Pons (tissue), 1 donor: ENCODE measurements around the gene SLC25A5.
"Not testable (repeated sequence)": the region's sequence is repeated elsewhere in the genome, so short reads cannot be mapped to it uniquely, and the experiment has no call there.

Source experiments
- DNase-seq: peaks from one replicate; pipeline ENCODE4 v3.0.0-alpha.2; 2016; ENCODE audit warnings: low spot score

The SLC25A5 gene

GRCh38 chrX:119477812-119478232 is 9.6 kb downstream of the SLC25A5 start:
- DNase-seq: no peak

DNA sequence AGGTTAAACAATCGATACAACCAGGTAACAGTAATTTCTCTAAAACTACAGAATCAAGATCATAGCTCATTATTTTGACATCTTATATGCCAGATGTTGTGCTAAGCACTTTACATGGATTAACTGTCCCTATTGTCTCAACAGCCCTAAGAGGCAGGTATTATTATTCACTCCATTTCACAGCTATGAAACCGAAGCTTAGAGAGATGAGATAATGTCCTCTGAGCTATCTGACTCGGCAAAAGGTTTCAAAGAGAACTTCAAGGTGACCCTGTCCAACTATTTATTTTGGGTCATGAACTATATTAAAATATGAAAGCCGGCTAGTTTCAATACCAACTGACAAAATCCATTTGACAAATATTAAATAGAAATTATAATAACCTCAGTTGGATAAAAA is 10.3 kb downstream of the SLC25A5 start:
- DNase-seq: no peak

DNA sequence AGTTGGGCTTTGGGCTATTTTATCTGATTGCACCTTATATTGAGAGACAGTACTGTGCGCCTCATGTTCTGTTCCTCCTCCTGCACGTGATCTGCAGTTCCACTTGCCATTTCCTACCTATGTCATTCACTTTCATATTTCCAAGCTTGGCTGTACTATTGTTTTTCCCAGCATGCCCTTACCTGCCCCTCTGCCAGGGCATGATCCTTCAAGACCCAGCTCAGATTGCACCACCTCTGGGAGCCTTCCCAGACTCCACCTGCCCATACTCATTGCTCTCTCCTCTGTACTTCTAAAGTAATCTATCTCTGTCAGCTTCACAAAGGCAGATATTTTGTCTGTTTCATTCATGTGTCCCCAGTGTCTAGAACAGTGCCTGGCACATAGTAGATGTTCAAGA is 11.6 kb downstream of the SLC25A5 start:
- DNase-seq: no peak

- DNase-seq: no peak
These were observed 13.1 kb downstream of the SLC25A5 start for GRCh38 chrX:119481323-119481801.

DNA sequence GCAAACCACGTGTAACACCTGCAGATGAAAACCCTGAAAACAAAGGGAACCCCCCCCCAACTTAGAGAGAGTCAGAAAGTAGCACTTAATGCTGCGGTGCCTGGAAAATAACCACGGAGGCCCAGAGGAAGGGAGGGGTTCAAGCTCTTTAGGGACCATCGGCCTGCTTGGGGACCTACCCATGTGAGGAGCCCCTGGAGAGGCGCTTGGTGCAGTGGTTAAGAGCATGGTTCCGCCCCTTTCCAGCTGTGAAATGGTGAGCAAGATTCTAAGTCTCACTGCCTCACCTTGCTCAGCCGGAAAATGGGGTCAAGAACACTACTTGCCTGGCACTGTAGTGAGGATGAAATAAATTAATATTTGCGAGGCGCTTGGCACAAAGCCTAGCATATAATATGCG is 13.8 kb downstream of the SLC25A5 start:
- DNase-seq: no peak

- no peak for DNase-seq
These were observed 14.5 kb downstream of the SLC25A5 start for GRCh38 chrX:119482481-119483480.

GRCh38 chrX:119486745-119487144 is 18.5 kb downstream of the SLC25A5 start:
- DNase-seq: no peak

- DNase-seq: not testable (repeated sequence)
These were observed 19.5 kb downstream of the SLC25A5 start for GRCh38 chrX:119487766-119488165.

GRCh38 chrX:119488749-119489148 is 20.5 kb downstream of the SLC25A5 start:
- DNase-seq: no peak

- DNase-seq: no peak
These were observed 21.2 kb downstream of the SLC25A5 start for GRCh38 chrX:119489212-119490074.

DNA sequence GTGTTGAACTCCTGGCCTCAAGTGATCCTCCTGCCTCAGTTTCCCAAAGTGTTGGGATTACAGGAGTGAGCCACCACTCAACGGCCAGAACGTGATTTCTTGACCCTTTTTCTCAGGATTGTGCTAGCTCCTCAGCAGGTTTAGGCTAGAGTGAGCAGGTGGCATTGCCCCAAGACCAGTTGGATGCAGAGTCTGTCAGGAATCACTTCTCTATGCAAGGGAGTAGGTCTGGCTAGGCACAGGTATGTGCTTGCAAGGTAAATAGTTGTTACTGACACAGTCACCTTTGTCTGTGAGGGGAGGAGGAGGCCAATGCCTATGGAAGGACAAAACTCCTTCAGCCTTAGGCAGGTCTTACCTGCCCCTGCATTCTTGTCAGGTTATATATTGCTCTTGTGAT is 24.2 kb downstream of the SLC25A5 start:
- DNase-seq: no peak

DNA sequence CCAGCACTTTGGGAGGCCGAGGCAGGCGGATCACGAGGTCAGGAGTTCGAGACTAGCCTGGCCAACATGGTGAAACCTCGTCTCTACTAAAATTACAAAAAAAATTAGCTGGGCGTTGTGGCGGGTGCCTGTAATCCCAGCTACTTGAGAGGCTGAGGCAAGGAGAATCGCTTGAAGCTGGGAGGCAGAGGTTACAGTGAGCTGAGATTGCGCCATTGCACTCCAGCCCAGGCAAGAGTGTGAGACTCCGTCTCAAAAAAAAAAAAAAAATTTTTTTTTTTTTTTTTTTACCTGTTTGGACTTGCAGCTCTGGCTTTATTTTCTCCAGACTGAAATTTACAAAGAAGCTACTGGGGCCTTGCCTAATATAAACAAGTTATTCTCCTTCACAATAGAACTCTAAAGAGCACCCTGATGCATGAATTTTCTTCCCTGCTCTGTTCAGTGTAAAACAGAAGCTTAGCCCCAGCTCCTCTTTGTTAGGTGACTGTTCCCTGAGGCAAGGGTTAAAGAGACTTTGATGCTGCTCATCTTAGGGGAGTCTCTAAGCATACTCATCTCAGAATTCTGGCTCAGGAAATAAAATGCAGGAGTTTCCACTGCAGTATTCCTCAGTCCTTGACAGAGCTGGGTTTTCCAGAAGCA is 25.7 kb downstream of the SLC25A5 start:
- DNase-seq: not testable (repeated sequence)

DNA sequence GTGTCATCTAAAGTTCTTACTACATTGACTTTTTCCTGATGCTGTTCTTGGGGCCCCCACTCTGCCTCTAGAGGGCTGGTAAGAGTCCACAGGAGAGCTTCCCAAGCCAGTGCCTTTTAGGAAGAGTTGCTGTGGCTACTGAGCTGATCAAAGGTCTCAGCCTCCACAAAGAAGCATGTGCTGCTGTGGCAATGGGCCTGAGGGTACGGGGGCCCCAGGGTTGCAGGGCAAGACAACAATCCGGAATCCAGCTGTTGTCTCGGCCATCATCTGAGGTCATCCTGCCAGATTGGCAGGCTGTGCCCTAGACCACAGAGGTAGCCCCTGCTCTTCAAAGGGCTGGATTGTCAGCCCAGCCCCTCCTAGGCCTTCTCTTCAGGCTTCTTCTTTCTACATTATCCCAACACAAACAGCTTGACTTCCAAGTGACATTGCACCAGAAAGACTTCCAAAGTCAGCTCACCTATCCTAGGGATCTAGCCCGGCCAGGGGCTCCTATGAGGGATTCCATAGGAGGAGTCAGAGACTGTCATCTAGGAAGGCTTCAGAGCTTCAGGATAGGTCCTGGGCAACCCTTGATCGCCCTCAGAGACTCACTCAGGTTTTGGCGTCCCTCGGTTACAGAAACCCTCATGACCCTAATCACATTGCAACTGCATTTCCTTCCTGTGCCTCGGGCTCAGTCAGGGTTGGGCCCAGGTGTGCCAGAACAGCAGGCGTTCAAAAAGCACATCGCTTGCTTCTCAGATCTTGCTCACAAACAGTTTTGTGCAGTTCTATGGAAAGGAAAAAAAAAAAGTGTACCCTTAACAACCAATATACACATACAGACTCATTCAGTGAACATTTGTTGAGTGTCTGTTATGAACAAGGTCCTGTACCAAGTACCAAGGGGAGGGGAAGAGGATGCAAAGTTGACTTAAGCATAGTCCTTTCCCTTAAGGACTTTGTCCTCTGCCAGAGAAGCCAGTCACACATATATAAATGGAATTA is 27.8 kb downstream of the SLC25A5 start:
- DNase-seq: no peak

DNA sequence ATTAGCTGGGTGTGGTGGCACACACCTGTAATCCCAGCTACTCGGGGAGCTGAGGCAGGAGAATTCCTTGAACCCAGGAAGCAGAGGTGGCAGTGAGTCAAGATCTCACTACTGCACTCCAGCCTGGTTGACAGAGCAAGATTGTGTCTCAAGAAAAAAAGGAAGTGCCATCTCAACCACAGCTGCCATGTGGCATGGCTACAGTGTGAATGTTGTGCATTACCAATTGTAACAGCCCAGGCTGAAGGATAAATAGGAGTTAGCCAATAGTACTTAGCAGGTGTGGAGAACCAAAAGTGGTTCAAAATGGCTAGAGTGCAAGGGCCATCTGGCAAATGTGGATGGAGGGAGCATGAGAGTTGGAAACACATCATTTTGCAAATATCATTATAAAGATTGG is 28.9 kb downstream of the SLC25A5 start:
- DNase-seq: no peak

DNA sequence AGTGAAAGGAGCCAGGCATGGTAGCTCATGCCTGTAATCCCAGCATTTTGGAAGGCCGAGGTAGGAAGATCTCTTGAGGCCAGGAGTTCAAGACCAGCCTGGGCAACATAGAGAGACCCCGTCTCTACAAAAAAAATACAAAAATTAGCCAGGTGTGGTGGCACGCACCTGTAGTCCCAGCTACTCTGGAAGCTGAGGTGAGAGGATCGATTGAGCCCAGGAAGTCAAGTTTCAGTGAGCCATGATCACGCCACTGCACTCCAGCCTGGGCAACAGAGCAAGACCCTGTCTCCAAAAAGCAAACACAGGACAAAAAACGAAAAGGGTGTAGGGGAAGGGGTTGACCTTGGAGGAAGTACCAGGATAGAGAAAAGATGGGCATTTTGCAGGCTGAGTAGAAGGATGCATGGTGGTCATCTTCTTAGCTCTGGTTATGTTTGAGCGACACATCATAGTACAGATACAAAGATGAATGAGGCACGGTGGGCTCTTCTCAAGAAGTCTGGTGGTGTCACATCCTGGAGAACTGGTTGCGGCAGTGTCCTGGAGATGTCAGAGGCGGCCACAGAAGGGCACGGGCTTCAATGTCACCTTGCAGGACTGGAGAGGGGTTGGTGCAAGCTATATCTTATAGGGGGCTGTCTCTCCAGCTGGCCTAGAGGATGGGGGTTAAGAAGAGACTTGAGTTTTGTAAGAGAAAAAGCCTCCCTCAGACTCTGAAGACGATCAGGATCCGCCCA is 32.0 kb downstream of the SLC25A5 start:
- DNase-seq: no peak

DNA sequence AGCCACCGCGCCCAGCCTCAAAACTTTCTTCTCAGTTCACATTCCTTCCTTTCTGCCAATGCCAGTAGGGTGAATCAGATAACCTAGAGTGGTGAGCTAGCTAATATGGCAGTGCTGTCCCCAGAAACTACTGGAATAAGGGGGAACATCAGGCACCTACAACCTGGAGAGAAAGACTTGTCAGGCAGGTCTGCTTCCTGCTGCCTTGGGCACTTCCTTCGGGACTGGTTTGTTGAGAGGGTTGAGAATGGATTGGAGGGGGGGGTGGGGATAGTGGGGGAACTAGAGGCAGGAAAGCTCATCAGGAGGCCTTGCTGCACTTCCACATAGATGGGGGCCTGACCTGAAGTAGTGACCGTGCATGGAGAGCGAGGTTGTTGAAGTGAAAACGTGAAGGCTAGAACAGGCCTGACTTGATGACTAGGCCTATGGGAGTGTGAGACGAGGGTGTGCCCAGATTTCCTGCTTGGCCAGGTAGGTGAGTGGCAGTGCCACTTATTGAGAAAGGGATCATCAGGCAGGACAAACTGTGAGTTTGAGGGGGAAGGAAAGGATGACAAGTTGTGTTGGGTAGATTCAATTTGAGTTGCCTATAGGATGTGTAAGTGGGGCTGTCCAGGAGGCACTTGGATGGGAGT is 33.4 kb downstream of the SLC25A5 start:
- DNase-seq: no peak

DNA sequence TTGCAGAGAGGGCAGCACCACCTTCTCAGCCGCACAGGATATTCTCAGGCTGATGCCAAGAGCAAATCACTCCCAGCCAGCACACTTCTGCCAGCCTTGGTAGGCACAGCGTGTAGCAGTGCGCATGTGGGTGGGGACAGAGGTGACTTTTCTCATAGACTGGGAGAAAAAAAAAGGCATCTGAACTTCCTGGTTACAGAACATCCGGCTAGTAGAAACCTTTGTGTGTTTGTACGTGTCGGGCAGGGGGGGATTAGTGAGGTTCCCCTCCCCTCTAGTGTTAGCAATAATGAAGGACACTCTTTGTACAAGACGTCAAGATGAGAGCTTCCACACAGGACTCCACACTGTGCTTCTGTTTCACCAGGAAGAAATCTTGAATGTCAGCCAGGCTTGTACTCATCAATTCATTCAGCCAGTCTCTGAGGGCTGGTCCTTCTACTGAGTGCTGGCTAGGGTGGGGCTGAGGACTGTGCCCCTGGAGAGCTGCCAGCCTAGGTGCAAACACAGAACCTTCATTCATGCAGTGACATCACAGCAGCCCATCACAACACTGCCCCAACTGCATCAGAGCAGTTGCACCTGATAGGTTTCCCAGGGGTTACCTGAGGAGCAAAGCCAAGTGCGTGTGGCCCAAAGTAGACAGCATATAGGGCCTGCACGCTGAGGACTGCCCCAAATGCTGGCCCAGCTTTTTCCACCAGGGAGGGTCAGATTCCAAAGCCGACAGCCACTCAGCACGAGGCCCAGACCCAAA is 34.7 kb downstream of the SLC25A5 start:
- peak; percentile 19 for DNase-seq

DNA sequence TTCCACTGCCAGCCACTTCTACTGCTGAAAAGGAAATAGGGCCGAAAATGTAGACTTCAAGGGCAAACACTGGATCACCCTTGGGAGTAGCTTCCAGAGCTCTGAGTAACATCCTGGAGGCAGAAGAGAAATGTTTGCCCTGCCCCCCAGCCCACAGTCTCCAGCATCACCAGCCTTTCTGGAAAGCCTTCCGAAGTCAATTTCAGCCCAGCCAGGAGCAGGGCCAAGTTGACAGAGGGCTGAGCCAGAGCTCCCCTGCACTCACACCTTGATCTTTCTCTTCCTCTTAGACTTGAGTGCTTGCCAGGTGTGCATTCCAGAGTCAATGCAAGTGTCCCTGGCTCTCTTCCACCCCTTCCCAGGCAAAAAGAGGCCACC is 35.2 kb downstream of the SLC25A5 start:
- peak; percentile 11 for DNase-seq

- DNase-seq: not testable (repeated sequence)
These were observed 36.9 kb downstream of the SLC25A5 start for GRCh38 chrX:119505145-119505544.
